Measurements from ENCODE around the gene CENPX.
"Not testable (repeated sequence)": the region's sequence is repeated elsewhere in the genome, so short reads cannot be mapped to it uniquely, and the experiment has no call there.

The CENPX gene

GRCh38 chr17:82043507-82043906, 20.8 kb upstream of the CENPX start:
- CTCF ChIA-PET = interaction anchor here (1.1 kb wide), 1 partner anchor 13 kb away, joined by 5 read pairs; no protein-coding TSS in a partner anchor
- DNase-seq (ENCODE audit: extremely low spot score) = no peak
- TF ChIP-seq LEF1 (IDR thresholded peaks at IDR 0.05; ENCODE audit: borderline replicate concordance) (no peak), HDGF (IDR thresholded peaks at IDR 0.05; ENCODE audit: borderline replicate concordance) (no peak), FOXK2 (IDR thresholded peaks at IDR 0.05) (no peak), SP1 (IDR thresholded peaks at IDR 0.05) (no peak), PKNOX1 (IDR thresholded peaks at IDR 0.05) (no peak), TARDBP (IDR thresholded peaks at IDR 0.05) (no peak), BHLHE40 (IDR thresholded peaks at IDR 0.05; ENCODE audit: borderline replicate concordance) (no peak)
- POLR2A ChIA-PET = interaction anchor here (0.7 to 1.5 kb wide), 5 partner anchors 9 to 151 kb away, joined by 3 to 7 read pairs (median 3); partner anchors contain the start of genes CENPX and LRRC45

GRCh38 chr17:82042649-82043048, 20.0 kb upstream of the CENPX start:
- TF ChIP-seq ZNF384 (IDR thresholded peaks at IDR 0.05) (no peak), SP1 (IDR thresholded peaks at IDR 0.05) (no peak), FOXA1 (IDR thresholded peaks at IDR 0.05) (no peak), SUZ12 (IDR thresholded peaks at IDR 0.05) (no peak), NFRKB (IDR thresholded peaks at IDR 0.05) (no peak), TARDBP (IDR thresholded peaks at IDR 0.05) (no peak), PKNOX1 (IDR thresholded peaks at IDR 0.05) (no peak), L3MBTL2 (conservative IDR thresholded peaks at IDR 0.05) (no peak), LEF1 (IDR thresholded peaks at IDR 0.05; ENCODE audit: borderline replicate concordance) (no peak), FOXK2 (IDR thresholded peaks at IDR 0.05) (no peak), HDGF (IDR thresholded peaks at IDR 0.05; ENCODE audit: borderline replicate concordance) (no peak), FOXM1 (IDR thresholded peaks at IDR 0.05; ENCODE audit: borderline replicate concordance) (no peak), ARNT (IDR thresholded peaks at IDR 0.05) (no peak), BHLHE40 (IDR thresholded peaks at IDR 0.05; ENCODE audit: borderline replicate concordance) (no peak), CTBP1 (IDR thresholded peaks at IDR 0.05; ENCODE audit: borderline replicate concordance) (no peak)
- ChIA-PET POLR2A (interaction anchor here (1.0 to 1.5 kb wide), 2 partner anchors 8 to 56 kb away, joined by 4 to 7 read pairs; no protein-coding TSS in a partner anchor), CTCF (interaction anchor here (1.1 kb wide), 1 partner anchor 12 kb away, joined by 5 read pairs; no protein-coding TSS in a partner anchor)
- no peak for DNase-seq (ENCODE audit: extremely low spot score)

- ChIA-PET CTCF (interaction anchor here (1.1 kb wide), 1 partner anchor 21 kb away, joined by 3 read pairs; no protein-coding TSS in a partner anchor), POLR2A (interaction anchor here (1.1 to 1.5 kb wide), 3 partner anchors 9 to 105 kb away, joined by 3 read pairs; partner anchors contain the start of gene PYCR1)
- no peak for DNase-seq (ENCODE audit: extremely low spot score)
- no peak for TF ChIP-seq ARNT (IDR thresholded peaks at IDR 0.05)
- no peak for TF ChIP-seq FOXA1 (IDR thresholded peaks at IDR 0.05)
- no peak for TF ChIP-seq ZNF384 (IDR thresholded peaks at IDR 0.05)
- TF ChIP-seq NFRKB (IDR thresholded peaks at IDR 0.05) = no peak
- TF ChIP-seq BHLHE40 (IDR thresholded peaks at IDR 0.05; ENCODE audit: borderline replicate concordance) = no peak
- TF ChIP-seq TARDBP (IDR thresholded peaks at IDR 0.05) = no peak
- no peak for TF ChIP-seq FOXM1 (IDR thresholded peaks at IDR 0.05; ENCODE audit: borderline replicate concordance)
- no peak for TF ChIP-seq SUZ12 (IDR thresholded peaks at IDR 0.05)
- TF ChIP-seq ELF4 (IDR thresholded peaks at IDR 0.05) = no peak
Observed at GRCh38 chr17:82041144-82041814, 18.6 kb upstream of the CENPX start.

- ChIA-PET POLR2A (interaction anchor here (0.7 to 1.5 kb wide), 3 partner anchors 10 to 103 kb away, joined by 3 read pairs; partner anchors contain the start of genes FASN and PYCR1), CTCF (interaction anchor here (0.6 kb wide), 1 partner anchor 11 kb away, joined by 3 read pairs; no protein-coding TSS in a partner anchor)
- TF ChIP-seq ZNF384 (IDR thresholded peaks at IDR 0.05) (no peak), LEF1 (IDR thresholded peaks at IDR 0.05; ENCODE audit: borderline replicate concordance) (no peak), ARNT (IDR thresholded peaks at IDR 0.05) (no peak), NFRKB (IDR thresholded peaks at IDR 0.05) (no peak), FOXM1 (IDR thresholded peaks at IDR 0.05; ENCODE audit: borderline replicate concordance) (no peak), TARDBP (IDR thresholded peaks at IDR 0.05) (no peak), CTBP1 (IDR thresholded peaks at IDR 0.05; ENCODE audit: borderline replicate concordance) (no peak)
- DNase-seq (ENCODE audit: extremely low spot score) = no peak
Observed at GRCh38 chr17:82039695-82040299, 17.1 kb upstream of the CENPX start.

GRCh38 chr17:82038796-82039409, 16.2 kb upstream of the CENPX start:
- DNase-seq (ENCODE audit: extremely low spot score) = not testable (repeated sequence)
- ChIA-PET CTCF (interaction anchor here (1.7 kb wide), 1 partner anchor 16 kb away, joined by 17 read pairs; the partner anchor contains the start of genes CENPX and LRRC45), POLR2A (interaction anchor here (1.8 kb wide), 1 partner anchor 60 kb away, joined by 12 read pairs; the partner anchor contains the start of gene FASN)

GRCh38 chr17:82037889-82038195, 15.2 kb upstream of the CENPX start:
- 0 out of 2 replicates have a peak, but pooled peaks have one; percentile 46 for TF ChIP-seq L3MBTL2 (conservative IDR thresholded peaks at IDR 0.05)
- TF ChIP-seq SP1 (IDR thresholded peaks at IDR 0.05) = no peak
- ChIA-PET POLR2A (interaction anchor here (0.5 to 1.8 kb wide), 21 partner anchors 8 to 168 kb away, joined by 3 to 22 read pairs (median 4); partner anchors contain the start of genes CENPX, DUS1L, FASN and GPS1), CTCF (interaction anchor here (0.6 to 1.7 kb wide), 12 partner anchors 11 to 378 kb away, joined by 3 to 17 read pairs (median 4); partner anchors contain the start of genes CENPX, FASN, LRRC45 and NOTUM)
- DNase-seq (ENCODE audit: extremely low spot score) = no peak
